Ovary (tissue), 9 donors: Measurements from ENCODE around the gene ABLIM2. TPM values are rescaled to one million over a fixed set of nuclear protein-coding genes. Genes with fewer than 3 reads are reported as not detected.

Experiments used
- DNase-seq, 5 donors: peaks; one replicate each; pipeline ENCODE4 v3.0.0-alpha.2; 2019 to 2020
- H3K27ac ChIP-seq, 2 donors: fragments of 200-600 bp; one replicate each; pipeline versions ENCODE4 v1.5.1 to v1.8.0; 2019 to 2022
- H3K27me3 ChIP-seq: fragments of 200-600 bp; one replicate; pipeline ENCODE4 v1.8.0; 2022
- H3K36me3 ChIP-seq: fragments of 200-600 bp; sonication (generic); one replicate; pipeline ENCODE4 v1.5.1; 2019
- H3K4me1 ChIP-seq: one replicate; pipeline ENCODE4 v1.8.1; 2013; ENCODE audit warnings: mild to moderate bottlenecking, moderate library complexity; ENCODE audit not compliant: insufficient read depth
- H3K4me3 ChIP-seq: fragments of 200-600 bp; sonication (generic); one replicate; pipeline ENCODE4 v1.5.1; 2017
- H3K9me3 ChIP-seq, 2 donors: fragments of 200-600 bp in 1 of 2; sonication (generic) in 1 of 2; one replicate each; pipeline versions ENCODE4 v1.5.1 to v1.8.1; 2013 to 2019; ENCODE audit warnings: mild to moderate bottlenecking in 1 of 2, moderate library complexity in 1 of 2
- EP300 ChIP-seq: sonication (generic); formaldehyde crosslinking; IDR thresholded peaks from one replicate; pipeline ENCODE4 v1.6.1; 2017; ENCODE audit warnings: antibody characterized with exemption
- POLR2A ChIP-seq: fragments of 450-650 bp; IDR thresholded peaks from one replicate; pipeline ENCODE4 v1.6.1; 2017; ENCODE audit warnings: antibody characterized with exemption, mild to moderate bottlenecking, moderate library complexity
- WGBS, 3 donors: extraction: QIAGEN DNeasy Blood & Tissue Kit in 1 of 3; methylation state at CpG; one replicate each; pipeline versions ENCODE4 v1.1.5 to v1.1.7; 2013 to 2017; 5-methylcytosine and 5-hydroxymethylcytosine counted together
- intact Hi-C, 4 donors: fragments of 100-400 bp; cut with DNase I; formaldehyde crosslinking; loops; one replicate each; pipeline versions ENCODE4 v1.11.0 to v1.15.1; 2022 to 2023
- polyA plus RNA-seq, 2 donors: library from polyadenylated mRNA; stranded (reverse); fragments of 200-250 nt in 1 of 2; fragments of 350-450 nt in 1 of 2; fragmentation: Illumina TruSeq in 1 of 2; extraction: RNeasy Lipid Tissue Mini Kit (QIAGEN cat#74804) in 1 of 2; gene quantifications; one replicate each; pipeline ENCODE4 v1.2.3, GENCODE V29; 2013 to 2014
- total RNA-seq, 7 donors: library from RNA; depleted of rRNA in 2 of 7; stranded (reverse); fragments of >200 nt in 2 of 7; fragmentation: NEBNext Ultra II Directional in 3 of 7; extraction: Animal tissue kit (Norgen Biotek cat#: 25700) in 3 of 7; gene quantifications; one replicate each; pipeline versions ENCODE4 v1.1.0 to v1.2.4, GENCODE V29; 2016 to 2023
- TF ChIP-seq, protein P1 (sequence below), 3 donors: fragments of 450-650 bp in 2 of 3; fragments of 200-600 bp in 1 of 3; IDR thresholded peaks; one replicate each; pipeline versions ENCODE4 v1.5.1 to v1.8.0; 2016 to 2022; ENCODE audit warnings: antibody characterized with exemption in 3 of 3, mild to moderate bottlenecking in 1 of 3
- donor health status: DM: no; HTN: no; CAD: no; lungs with moderate emphysema.
- donor health status: DM: no; HTN: no; CAD: no.
- donor health status: Bipolar disorder and iron deficiency.
- donor health status: DM: yes; HTN: yes; CAD: no.
- donor health status: DM: no; HTN: no; CAD: no.
- donor health status: DM: yes; HTN: yes; CAD: no.

Gene ABLIM2
- total and polyA plus RNA-seq, 9 donors: 0.81 to 7.9 (median 2.1) TPM

DNA sequence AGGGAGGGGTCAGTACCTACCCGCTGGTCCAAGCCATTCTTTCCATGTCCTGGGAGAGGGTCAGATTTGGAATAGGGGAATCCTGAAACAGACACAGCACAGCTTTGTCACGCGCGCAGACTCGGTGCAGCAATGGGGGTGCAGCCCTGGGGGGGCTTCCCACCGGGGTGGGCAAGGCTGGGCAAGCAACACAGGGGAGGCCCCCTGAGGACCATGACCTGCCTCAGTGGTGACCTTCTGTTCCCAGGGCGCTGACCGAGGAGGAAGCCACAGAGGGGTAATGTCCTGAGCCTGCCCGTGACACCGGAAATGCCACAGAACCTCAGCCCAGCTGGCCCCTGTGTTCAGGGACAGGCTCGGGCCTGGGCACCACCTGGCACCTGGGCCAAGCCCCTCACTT is 165.8 kb downstream of the ABLIM2 start:
- H3K27me3 ChIP-seq: no peaks in the 10 kb centered on the region
- no peak overlapping the region for H3K27ac ChIP-seq
- no peaks in the 10 kb centered on the region for H3K4me1 ChIP-seq
- DNase-seq: no peak
- TF ChIP-seq, protein P1, sequence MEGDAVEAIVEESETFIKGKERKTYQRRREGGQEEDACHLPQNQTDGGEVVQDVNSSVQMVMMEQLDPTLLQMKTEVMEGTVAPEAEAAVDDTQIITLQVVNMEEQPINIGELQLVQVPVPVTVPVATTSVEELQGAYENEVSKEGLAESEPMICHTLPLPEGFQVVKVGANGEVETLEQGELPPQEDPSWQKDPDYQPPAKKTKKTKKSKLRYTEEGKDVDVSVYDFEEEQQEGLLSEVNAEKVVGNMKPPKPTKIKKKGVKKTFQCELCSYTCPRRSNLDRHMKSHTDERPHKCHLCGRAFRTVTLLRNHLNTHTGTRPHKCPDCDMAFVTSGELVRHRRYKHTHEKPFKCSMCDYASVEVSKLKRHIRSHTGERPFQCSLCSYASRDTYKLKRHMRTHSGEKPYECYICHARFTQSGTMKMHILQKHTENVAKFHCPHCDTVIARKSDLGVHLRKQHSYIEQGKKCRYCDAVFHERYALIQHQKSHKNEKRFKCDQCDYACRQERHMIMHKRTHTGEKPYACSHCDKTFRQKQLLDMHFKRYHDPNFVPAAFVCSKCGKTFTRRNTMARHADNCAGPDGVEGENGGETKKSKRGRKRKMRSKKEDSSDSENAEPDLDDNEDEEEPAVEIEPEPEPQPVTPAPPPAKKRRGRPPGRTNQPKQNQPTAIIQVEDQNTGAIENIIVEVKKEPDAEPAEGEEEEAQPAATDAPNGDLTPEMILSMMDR (IDR thresholded peaks at IDR 0.05): no peak
- TF ChIP-seq POLR2A: no peak
- no peak for TF ChIP-seq EP300
- no peak overlapping the region for H3K4me3 ChIP-seq
- WGBS, 3 donors: 76 to 86% (median 80%) methylated on average over 10 to 11 of the region's 11 CpGs
- H3K36me3 ChIP-seq: no peaks in the 10 kb centered on the region
- no peaks in the 10 kb centered on the region for H3K9me3 ChIP-seq
- intact Hi-C loops: no loop called here

DNA sequence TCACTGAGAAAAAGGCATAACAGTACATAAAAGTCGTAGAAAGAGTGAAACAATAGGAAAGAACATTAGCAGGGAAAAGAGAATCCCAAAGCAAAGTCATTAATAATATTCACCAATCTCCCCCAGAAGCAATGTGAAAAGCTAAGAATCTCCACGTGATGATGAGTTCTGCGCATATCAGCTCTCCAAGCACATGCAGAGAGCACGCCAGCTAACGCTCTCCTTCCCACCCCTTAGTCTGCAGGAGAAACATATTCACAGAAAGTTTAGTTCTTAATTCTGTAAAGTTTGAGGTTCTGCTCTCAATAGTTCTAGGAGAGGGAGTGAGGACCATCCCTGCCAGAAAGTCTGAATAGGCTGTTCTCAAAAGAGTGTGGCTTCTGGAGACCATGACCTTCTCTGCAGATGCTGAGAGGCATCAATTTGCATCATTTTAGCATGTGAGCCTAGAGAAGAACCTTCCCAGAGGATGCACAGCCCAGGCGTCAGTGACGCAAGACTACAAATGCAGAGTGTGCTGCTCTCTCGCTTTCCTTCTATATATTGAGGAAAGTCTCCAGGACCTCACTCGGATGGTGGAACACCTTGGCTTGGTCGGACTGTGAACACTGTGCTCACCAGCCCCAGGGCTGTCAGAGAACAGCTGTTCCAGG is 167.7 kb downstream of the ABLIM2 start:
- no peak overlapping the region for H3K27ac ChIP-seq
- 89 to 92% (median 90%) methylated on average over 10 of the region's 10 CpGs for WGBS, 3 donors
- intact Hi-C loops: no loop called here
- TF ChIP-seq, protein P1 (IDR thresholded peaks at IDR 0.05): no peak
- no peak for TF ChIP-seq EP300
- TF ChIP-seq POLR2A: no peak
- no peaks in the 10 kb centered on the region for H3K9me3 ChIP-seq
- H3K4me1 ChIP-seq: peaks cover 2% of the 10 kb centered on the region
- H3K4me3 ChIP-seq: no peak overlapping the region
- H3K27me3 ChIP-seq: no peaks in the 10 kb centered on the region
- H3K36me3 ChIP-seq: no peaks in the 10 kb centered on the region
- no peak for DNase-seq

DNA sequence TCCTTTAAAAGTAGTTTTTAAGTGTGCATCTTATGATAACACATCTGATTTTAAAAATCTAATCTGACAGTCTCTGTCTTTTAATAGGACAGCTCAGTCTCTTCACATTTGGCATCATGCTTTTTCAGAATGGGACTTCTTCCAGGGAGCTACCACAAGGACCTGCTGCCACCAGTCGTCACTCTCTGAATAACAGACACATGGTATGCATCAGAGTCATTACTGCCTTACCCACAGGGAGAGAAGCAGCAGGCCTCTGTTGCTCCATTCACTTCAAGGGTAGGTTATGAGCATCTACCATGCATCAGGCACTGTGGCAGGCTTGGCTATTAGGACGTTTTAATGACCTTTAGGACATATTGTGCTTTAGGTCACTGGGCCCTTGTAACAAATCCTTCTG is 169.0 kb downstream of the ABLIM2 start:
- no peak overlapping the region for H3K4me3 ChIP-seq
- no peaks in the 10 kb centered on the region for H3K9me3 ChIP-seq
- no peak overlapping the region for H3K27ac ChIP-seq
- H3K4me1 ChIP-seq: peaks cover 5% of the 10 kb centered on the region
- TF ChIP-seq EP300 (no peak), POLR2A (no peak)
- TF ChIP-seq, protein P1 (IDR thresholded peaks at IDR 0.05): no peak
- intact Hi-C loops: loop anchor here in 1 of 4 donors (5.0 kb wide), 1 partner anchor 187 kb away; no protein-coding TSS in a partner anchor
- no peaks in the 10 kb centered on the region for H3K36me3 ChIP-seq
- H3K27me3 ChIP-seq: no peaks in the 10 kb centered on the region
- WGBS, 3 donors: 77 to 86% (median 80%) methylated on average over 2 of the region's 2 CpGs
- no peak for DNase-seq

DNA sequence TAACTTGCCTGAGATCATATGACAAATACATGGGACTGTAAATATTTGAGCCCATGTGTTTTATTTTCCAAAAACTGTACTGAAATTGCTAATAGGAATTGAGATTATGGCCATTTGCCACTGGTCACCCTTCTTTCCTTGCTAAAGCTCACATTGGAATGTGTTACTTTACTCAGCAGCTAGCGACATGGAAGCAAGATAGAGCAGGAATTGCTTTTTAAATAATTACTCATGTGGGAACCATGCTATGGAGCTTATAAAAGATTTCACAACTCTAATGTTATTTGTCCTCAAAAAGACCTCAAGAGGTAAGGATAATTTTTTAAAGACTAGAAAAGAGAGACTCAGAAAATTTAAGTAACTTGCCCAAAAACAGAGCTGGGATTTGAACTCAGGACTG is 170.2 kb downstream of the ABLIM2 start:
- 61 to 84% (median 82%) methylated on average over 1 of the region's 1 CpG for WGBS, 3 donors
- TF ChIP-seq, protein P1 (IDR thresholded peaks at IDR 0.05): no peak
- TF ChIP-seq EP300: no peak
- TF ChIP-seq POLR2A: no peak
- no peak overlapping the region for H3K27ac ChIP-seq
- H3K36me3 ChIP-seq: no peaks in the 10 kb centered on the region
- peaks cover 5% of the 10 kb centered on the region for H3K4me1 ChIP-seq
- no peak overlapping the region for H3K4me3 ChIP-seq
- intact Hi-C loops: loop anchor here in 1 of 4 donors (5.0 kb wide), 1 partner anchor 186 kb away; no protein-coding TSS in a partner anchor
- no peak for DNase-seq
- H3K27me3 ChIP-seq: no peaks in the 10 kb centered on the region
- H3K9me3 ChIP-seq: no peaks in the 10 kb centered on the region
